Smooth muscle cell of the coronary artery (primary cell): Measurements from ENCODE around the gene SPOCK3. TPM values are rescaled to one million over a fixed set of nuclear protein-coding genes. Genes with fewer than 3 reads are reported as not detected.

Experiments used
- total RNA-seq: library from RNA; depleted of rRNA; stranded (reverse); fragments of >200 nt; gene quantifications from 2 replicates; pipeline ENCODE4 v1.2.3, GENCODE V29; 2014; ENCODE audit warnings: low replicate concordance

The SPOCK3 gene
- total RNA-seq = 0.60 TPM in 1 of 2 replicates, not detected in the other

DNA sequence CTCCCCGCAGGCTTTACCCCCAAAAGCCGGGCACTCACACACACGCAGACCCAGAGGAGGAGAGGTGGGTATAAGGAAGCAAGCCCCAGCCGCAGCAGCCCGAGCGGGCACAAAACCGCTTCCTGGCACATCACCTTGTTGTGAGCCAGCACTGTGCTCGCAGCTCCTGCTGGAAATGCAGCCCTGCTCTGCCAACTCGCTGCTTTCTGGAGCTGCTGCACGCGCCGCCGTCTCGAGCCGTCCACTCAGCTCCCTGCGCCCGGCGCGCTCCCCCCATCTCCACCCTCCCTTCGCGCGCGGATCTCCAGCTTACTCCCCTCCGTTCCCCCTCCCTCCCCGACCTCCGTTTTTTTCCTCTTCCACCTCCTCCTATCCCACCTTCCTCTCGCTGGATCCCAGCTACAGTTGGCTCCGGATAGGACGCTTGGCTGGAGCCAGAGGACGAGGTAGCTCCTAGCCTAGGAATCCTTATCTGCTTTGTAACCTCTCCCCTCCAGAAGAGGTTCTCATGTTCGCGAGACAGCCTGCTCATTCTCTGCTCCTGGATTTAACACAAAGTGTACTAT is at the start of gene SPOCK3:
Gene SPOCK3 (minus strand): TSS at position 179 of the 566 bp plus-strand sequence.

